Stimulated activated CD8-positive, alpha-beta memory T cell treated with anti-CD3 and anti-CD28 coated beads, Interleukin-12 subunit alpha, Interleukin-12 subunit beta, amount 100 ng/mL, for 24 hours (primary cell): Measurements from ENCODE around the gene RYR2.
"Not testable (repeated sequence)": the region's sequence is repeated elsewhere in the genome, so short reads cannot be mapped to it uniquely, and the experiment has no call there.

Experiments used
- DNase-seq: peaks from one replicate; pipeline ENCODE4 v3.0.0-alpha.2; 2020; ENCODE audit errors: extremely low read depth

Gene RYR2

GRCh38 chr1:237792149-237792548, 750.2 kb downstream of the RYR2 start:
- no peak for DNase-seq

DNA sequence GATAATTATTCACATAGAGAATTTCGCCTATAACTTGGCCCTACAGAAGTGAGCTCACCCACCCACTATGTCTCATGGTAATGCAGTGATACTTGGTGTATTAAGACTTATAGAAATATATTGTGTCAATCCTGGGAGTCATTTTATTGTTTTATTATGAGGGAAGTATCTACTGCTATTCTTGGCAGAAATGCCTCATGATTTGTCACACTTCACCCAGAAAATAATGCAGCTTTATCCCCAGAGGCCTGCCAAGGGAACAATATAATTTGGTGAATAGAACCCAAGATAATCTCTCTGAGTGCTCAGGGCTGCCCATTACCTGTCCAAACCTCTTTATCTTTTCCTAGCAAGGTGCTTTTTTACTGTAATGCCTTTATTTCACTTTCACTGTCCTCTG, 750.7 kb downstream of the RYR2 start:
- DNase-seq = no peak

DNA sequence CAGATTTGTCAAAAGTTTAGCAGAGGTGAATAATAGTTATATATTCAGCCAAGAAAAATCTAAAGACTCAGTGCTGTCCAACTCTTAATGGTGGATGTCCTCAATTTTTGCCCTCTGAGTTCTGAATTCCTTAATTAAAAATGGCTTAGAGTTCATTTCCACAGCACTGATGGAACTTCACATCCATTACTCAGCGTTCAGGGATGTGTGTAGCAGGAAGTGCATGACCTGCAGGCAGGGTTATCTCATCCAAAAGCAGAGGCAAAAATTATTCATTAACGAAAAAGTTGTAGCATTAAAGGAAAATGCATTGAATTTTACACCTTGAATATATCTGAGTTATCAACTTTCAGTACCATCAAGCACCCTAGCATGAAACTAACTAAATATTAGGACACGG, 752.1 kb downstream of the RYR2 start:
- no peak for DNase-seq

- no peak for DNase-seq
Measured at GRCh38 chr1:237795558-237795957, 753.6 kb downstream of the RYR2 start.

DNA sequence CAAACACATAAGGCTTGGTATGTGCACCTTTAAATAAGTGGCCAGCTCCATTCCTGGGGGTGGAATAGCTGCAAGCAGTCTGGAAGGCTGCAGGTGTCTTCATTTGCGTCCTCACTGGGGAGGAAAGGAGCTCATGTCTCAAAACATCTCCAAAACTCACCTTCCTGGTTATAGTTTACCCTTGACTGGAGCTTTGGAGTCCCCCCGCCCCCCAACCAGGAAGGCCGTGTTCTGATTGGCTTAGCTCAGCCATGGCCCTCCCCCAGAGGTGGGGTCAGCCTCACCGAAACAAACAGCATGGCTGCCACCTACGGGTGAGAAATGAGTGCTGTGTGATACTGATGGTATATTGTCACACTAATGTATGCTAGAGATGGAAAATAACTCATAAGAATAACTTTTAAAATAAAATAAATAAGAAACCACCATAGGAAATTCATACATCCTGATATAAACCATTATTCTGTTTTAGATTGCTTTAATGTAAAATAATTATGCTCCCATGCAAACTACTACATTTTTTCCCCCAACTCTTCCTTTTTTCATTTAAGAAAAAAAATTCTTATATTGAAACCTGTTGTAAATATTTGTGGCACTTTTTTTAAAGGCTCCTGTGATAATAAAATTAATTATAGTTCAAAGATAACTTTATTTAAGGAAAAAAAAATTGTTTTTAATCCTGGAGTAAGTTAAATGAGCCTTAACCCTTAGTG, 757.9 kb downstream of the RYR2 start:
- DNase-seq = no peak

DNA sequence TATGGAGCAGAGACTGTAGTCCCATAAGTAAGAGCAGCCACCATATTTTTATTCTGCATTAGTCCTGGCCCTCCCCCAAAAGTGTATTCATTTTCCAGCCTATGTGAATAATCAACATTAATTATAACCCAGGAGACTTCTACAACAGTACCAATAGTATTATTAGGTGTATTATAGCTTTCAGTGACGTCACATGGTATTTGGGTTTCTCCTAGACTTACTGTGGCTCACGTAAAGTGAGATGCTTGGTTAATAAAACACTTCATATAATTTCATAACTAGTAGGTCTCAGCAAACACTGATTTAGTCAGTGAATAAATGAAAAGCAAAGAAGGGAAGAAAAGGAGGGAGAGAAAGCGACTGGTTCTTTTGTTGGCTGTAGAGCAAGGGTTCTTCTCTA, 762.5 kb downstream of the RYR2 start:
- no peak for DNase-seq

GRCh38 chr1:237809099-237809498, 767.1 kb downstream of the RYR2 start:
- DNase-seq = no peak

DNA sequence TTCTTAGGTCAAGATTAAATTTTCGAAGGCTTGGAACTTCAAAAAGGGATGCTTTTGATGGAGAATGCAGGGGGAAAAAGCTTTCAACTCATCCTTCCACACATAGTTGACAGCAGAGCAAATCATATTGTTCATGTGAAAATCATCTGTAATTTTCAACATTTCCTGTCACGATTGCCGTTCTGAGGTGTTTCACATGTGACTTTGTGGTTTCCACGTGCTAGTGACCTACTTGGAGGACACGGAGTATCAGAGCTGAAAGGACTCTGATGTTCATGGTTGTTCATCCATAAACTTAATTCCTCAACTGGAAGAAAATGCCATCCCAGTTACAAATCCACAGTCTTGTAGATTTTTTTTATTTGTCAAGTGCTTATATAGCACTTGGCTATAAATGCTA, 769.6 kb downstream of the RYR2 start:
- DNase-seq = no peak

DNA sequence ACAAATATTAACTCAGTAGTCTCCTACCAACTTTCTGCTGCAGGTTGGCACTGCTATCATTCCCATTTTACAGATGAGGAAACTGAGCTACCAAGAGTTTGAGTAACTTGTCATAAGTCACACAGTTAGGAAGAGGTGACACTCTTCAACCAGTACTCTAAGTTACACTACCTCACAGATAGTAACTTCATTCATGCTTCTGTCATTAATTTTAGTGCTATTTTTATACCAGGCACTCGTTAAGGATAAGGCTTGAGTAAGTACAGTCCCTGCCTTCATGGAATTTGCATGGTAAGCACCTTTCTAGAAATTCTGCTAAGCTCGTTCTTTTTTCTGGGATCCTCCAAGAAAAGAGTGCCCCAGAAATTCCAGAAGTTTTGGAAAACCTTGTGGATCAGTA, 770.1 kb downstream of the RYR2 start:
- no peak for DNase-seq

GRCh38 chr1:237814319-237814924, 772.4 kb downstream of the RYR2 start:
- DNase-seq = no peak

GRCh38 chr1:237817277-237817676, 775.3 kb downstream of the RYR2 start:
- no peak for DNase-seq

- not testable (repeated sequence) for DNase-seq
Measured at GRCh38 chr1:237820634-237821033, 778.6 kb downstream of the RYR2 start.

DNA sequence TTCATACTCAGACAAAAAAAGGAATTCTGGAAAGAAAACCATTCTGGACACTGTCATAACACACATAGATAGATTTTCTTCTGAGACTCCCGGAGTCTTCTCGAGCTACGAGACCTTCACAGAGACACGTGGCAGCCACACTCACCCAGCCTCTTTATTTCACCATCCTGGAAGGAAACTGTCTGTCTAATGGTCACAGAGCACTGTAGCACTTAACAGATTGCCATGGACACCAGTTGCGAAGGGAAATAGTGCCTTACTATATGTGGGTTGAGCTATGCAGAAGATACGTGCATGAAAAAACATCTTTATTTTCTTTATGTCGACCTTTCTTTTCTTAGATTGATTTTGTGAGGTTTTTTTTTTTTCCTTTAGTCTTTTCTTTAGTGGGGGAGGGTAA, 790.9 kb downstream of the RYR2 start:
- DNase-seq = no peak

- DNase-seq = no peak
Measured at GRCh38 chr1:237834048-237834447, 792.1 kb downstream of the RYR2 start.

GRCh38 chr1:237834461-237834860, 792.5 kb downstream of the RYR2 start:
- no peak for DNase-seq

DNA sequence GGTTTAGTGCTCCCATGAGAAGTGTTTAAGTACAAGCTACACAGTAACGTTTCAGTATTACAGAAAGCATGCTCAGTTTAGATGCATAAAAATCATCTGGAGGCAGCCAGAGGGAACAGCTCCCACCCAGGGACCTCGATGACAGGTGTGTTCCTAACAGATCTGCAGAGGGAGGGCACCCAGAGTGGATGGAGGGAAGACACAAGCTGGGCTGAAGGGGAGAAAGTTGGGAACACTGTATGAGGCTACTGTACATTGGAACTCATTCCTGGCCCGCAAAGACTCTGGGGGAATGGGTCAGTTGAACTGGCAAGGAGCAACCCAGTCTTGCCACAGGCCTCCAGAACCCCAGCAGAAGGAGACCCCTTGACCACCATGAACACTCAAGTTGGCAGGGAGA, 796.3 kb downstream of the RYR2 start:
- no peak for DNase-seq

GRCh38 chr1:237838904-237839534, 797.0 kb downstream of the RYR2 start:
- no peak for DNase-seq

- no peak for DNase-seq
Measured at GRCh38 chr1:237841485-237841884, 799.5 kb downstream of the RYR2 start.

- DNase-seq = not testable (repeated sequence)
Measured at GRCh38 chr1:237843516-237843915, 801.5 kb downstream of the RYR2 start.

DNA sequence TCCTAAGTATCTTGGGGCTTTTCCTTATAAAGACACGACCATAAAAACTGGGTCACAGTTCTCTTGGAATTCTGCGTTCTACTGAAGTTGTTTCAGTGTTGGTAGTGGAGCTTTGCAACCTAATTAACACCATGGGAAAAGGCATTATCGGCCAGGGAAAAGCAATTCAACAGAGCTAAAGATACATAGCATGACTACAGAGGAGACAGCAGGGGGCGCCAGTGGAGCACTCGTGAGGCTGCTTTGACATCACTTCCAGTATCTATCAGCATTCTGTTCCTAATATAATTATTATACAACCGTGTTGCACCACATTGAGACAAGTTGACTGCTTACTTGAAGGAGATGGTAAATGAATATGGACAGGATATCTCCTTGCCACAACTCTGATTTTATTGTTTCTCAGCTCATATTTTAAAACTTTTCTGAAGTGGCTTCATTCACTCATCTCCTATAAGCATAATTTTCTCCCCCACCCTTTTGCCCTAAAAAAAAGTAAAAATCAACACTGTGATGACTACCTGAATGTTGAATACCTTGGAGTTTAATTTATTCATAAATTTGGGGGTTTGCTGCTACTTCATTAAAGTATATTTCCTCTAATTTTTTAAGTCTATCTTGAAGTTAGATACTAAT, 809.3 kb downstream of the RYR2 start:
- DNase-seq = no peak

GRCh38 chr1:237852342-237852741, 810.4 kb downstream of the RYR2 start:
- no peak for DNase-seq

GRCh38 chr1:237857455-237857854, 815.5 kb downstream of the RYR2 start:
- no peak for DNase-seq

GRCh38 chr1:237858992-237859391, 817.0 kb downstream of the RYR2 start:
- DNase-seq = no peak
